Mammary epithelial cell (primary cell): Measurements from ENCODE around the gene TPRG1.

Source experiments
- EZH2 ChIP-seq: IDR thresholded peaks from 2 replicates; pipeline ENCODE4 v1.6.1; 2012; ENCODE audit warnings: low read length, inconsistent platforms, borderline replicate concordance
- TF ChIP-seq, protein P1 (sequence below), 2 donors: IDR thresholded peaks in 1 of 2; conservative IDR thresholded peaks in 1 of 2; 2 replicates each; pipeline ENCODE4 v1.5.1; 2011 to 2012; ENCODE audit warnings: inconsistent platforms in 2 of 2, low read length in 2 of 2, mild to moderate bottlenecking in 2 of 2, control low read depth in 1 of 2, low read depth in 1 of 2; ENCODE audit not compliant: insufficient read depth in 1 of 2; ENCODE audit errors: extremely low read depth in 1 of 2

DNA sequence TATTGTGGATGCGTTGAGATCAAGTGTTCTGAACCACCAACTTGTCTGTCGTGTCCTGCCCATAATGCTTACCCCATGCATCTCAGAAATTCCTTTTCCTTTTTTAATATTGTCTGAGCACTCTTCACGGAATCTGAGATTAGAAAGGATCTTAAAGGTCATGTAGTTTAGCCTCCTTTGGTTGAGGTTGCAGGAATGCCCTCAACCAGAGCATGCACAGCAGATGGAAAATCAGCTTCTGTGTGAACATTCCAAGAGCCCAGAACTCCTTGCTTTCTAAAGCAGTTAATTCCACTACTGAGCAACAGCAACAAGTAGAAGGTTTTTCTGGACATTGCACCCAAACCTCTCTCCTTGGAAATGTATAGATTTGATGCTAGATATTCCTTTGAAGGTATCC lies 153.7 kb downstream of the TPRG1 start:
- TF ChIP-seq EZH2, result no peak
- TF ChIP-seq, protein P1, sequence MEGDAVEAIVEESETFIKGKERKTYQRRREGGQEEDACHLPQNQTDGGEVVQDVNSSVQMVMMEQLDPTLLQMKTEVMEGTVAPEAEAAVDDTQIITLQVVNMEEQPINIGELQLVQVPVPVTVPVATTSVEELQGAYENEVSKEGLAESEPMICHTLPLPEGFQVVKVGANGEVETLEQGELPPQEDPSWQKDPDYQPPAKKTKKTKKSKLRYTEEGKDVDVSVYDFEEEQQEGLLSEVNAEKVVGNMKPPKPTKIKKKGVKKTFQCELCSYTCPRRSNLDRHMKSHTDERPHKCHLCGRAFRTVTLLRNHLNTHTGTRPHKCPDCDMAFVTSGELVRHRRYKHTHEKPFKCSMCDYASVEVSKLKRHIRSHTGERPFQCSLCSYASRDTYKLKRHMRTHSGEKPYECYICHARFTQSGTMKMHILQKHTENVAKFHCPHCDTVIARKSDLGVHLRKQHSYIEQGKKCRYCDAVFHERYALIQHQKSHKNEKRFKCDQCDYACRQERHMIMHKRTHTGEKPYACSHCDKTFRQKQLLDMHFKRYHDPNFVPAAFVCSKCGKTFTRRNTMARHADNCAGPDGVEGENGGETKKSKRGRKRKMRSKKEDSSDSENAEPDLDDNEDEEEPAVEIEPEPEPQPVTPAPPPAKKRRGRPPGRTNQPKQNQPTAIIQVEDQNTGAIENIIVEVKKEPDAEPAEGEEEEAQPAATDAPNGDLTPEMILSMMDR (conservative IDR thresholded peaks at IDR 0.05 in 1 of 2, IDR thresholded peaks at IDR 0.05 in 1 of 2; ENCODE audit: extremely low read depth in 1 of 2, insufficient read depth in 1 of 2, low read depth in 1 of 2, low read length in 2 of 2), result no peak
